ENCODE measurements around the gene METTL25.

Gene METTL25

DNA sequence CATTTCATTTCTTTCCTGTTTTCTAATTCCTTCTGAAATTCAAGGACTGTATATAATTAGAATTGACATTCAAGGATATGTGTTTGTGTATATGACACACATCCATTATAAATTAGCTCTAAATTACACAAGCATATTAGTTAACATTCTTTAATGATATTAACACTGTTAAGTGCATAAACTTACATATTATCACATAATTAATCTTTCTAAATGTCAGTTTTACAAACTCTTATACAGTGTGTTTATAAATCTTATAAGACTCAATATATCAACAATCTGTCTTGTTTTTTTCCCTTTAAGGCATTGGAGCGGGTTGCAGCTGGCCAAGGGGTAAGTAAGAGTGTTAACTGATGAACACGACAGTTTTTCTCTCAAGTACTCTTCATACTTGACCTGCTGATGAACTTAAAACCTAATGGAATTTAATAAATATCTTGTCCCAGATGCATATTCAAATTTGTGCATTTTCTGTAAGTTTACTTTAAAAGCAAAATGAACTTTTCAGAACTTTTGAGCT is 76.1 kb downstream of the METTL25 start:
- Histone ChIP-seq H4K20me1 (ENCODE audit: insufficient read depth, low read length) (no peaks in the 10 kb centered on the region), H3K4me1 (ENCODE audit: low read length) (peaks cover 6% of the 10 kb centered on the region), H2AFZ (ENCODE audit: low read depth, low read length) (no peak overlapping the region), H3K9me3 (ENCODE audit: insufficient read depth, low read length) (no peaks in the 10 kb centered on the region), H3K27ac (ENCODE audit: low read length) (no peak overlapping the region), H3K4me3 (ENCODE audit: low read length) (no peak overlapping the region), H3K27me3 (ENCODE audit: low read depth, low read length) (no peaks in the 10 kb centered on the region), H3K4me2 (ENCODE audit: low read length) (no peak overlapping the region), H3K36me3 (replicated peaks; ENCODE audit: low read depth, low read length) (no peaks in the 10 kb centered on the region), H3K9ac (ENCODE audit: low read length) (no peak overlapping the region), H3K79me2 (ENCODE audit: low read length) (no peaks in the 10 kb centered on the region)
- TF ChIP-seq CTCF (IDR thresholded peaks at IDR 0.05; ENCODE audit: low read depth, low read length) (no peak), EZH2phosphoT487 (IDR thresholded peaks at IDR 0.05; ENCODE audit: low read depth) (no peak)

GRCh38 chr12:82436354-82436753 is 78.0 kb downstream of the METTL25 start:
- Histone ChIP-seq H3K4me2 (ENCODE audit: low read length) (no peak overlapping the region), H3K4me1 (ENCODE audit: low read length) (peaks cover 12% of the 10 kb centered on the region), H4K20me1 (ENCODE audit: insufficient read depth, low read length) (no peaks in the 10 kb centered on the region), H3K9me3 (ENCODE audit: insufficient read depth, low read length) (no peaks in the 10 kb centered on the region), H3K79me2 (ENCODE audit: low read length) (no peaks in the 10 kb centered on the region), H2AFZ (ENCODE audit: low read depth, low read length) (no peak overlapping the region), H3K27me3 (ENCODE audit: low read depth, low read length) (no peaks in the 10 kb centered on the region), H3K4me3 (ENCODE audit: low read length) (no peak overlapping the region), H3K9ac (ENCODE audit: low read length) (no peak overlapping the region), H3K36me3 (replicated peaks; ENCODE audit: low read depth, low read length) (no peaks in the 10 kb centered on the region), H3K27ac (ENCODE audit: low read length) (no peak overlapping the region)
- TF ChIP-seq EZH2phosphoT487 (IDR thresholded peaks at IDR 0.05; ENCODE audit: low read depth), result no peak
- no peak for TF ChIP-seq CTCF (IDR thresholded peaks at IDR 0.05; ENCODE audit: low read depth, low read length)

DNA sequence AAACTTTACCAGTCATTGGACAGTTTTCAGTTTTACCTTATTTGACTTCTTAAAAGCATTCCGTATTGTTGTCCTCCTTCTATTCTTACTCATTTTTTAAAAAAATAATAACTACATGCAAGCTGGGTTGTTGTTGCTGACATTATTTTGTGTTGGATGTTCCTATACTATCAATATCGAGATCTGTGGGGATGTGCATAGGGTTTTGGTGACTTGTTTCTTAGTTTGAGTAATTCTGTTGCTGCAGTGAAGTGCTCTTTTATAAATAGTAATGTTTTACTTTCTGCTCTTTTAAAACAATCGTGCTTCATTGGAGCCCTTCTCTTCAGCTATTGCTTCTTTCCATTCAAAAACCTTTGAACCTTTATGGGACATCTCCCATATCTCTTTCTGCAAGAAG is 79.4 kb downstream of the METTL25 start:
- Histone ChIP-seq H3K79me2 (ENCODE audit: low read length) (no peaks in the 10 kb centered on the region), H3K4me3 (ENCODE audit: low read length) (no peak overlapping the region)

DNA sequence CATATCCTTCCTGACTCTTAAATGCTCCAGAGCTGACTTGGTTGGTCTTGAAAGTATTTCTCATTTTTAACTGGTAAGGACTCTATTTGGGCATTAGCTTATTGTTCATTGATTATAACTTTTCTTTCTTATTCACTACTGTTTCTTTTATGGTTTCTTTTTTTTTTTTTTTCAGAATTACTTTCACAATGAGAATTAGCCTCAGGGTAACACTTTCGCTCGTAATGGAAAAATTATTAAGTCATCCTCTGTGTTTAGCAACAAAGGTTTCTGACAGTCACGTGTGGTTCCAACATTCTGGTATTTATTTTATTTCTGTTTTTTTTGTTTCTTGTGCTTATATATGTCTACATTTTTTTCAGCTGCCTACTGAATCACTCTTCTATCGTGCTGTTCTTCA is 80.0 kb downstream of the METTL25 start:
- Histone ChIP-seq H3K27me3 (ENCODE audit: low read depth, low read length) (no peaks in the 10 kb centered on the region), H2AFZ (ENCODE audit: low read depth, low read length) (no peak overlapping the region)
- TF ChIP-seq EZH2phosphoT487 (IDR thresholded peaks at IDR 0.05; ENCODE audit: low read depth), result no peak
- no peak for TF ChIP-seq CTCF (IDR thresholded peaks at IDR 0.05; ENCODE audit: low read depth, low read length)

More for the DNA sequence above, 79.4 kb downstream of the METTL25 start:
- H3K36me3 ChIP-seq (replicated peaks; ENCODE audit: low read depth, low read length), result peaks cover 4% of the 10 kb centered on the region
- no peak overlapping the region for H2AFZ ChIP-seq (ENCODE audit: low read depth, low read length)
- H3K9me3 ChIP-seq (ENCODE audit: insufficient read depth, low read length), result no peaks in the 10 kb centered on the region
- no peak overlapping the region for H3K27ac ChIP-seq (ENCODE audit: low read length)
- H4K20me1 ChIP-seq (ENCODE audit: insufficient read depth, low read length), result no peaks in the 10 kb centered on the region
- no peak overlapping the region for H3K9ac ChIP-seq (ENCODE audit: low read length)
- no peaks in the 10 kb centered on the region for H3K27me3 ChIP-seq (ENCODE audit: low read depth, low read length)
- peak overlapping the region; percentile 13; the same call in 1 of the 2 replicates for H3K4me2 ChIP-seq (ENCODE audit: low read length)
- peaks cover 12% of the 10 kb centered on the region for H3K4me1 ChIP-seq (ENCODE audit: low read length)
- no peak for TF ChIP-seq CTCF (IDR thresholded peaks at IDR 0.05; ENCODE audit: low read depth, low read length)
- no peak for TF ChIP-seq EZH2phosphoT487 (IDR thresholded peaks at IDR 0.05; ENCODE audit: low read depth)

More for the DNA sequence above, 80.0 kb downstream of the METTL25 start:
- Histone ChIP-seq H3K4me2 (ENCODE audit: low read length) (peak overlapping the region; percentile 13; the same call in 1 of the 2 replicates), H3K4me1 (ENCODE audit: low read length) (peaks cover 12% of the 10 kb centered on the region), H3K27ac (ENCODE audit: low read length) (no peak overlapping the region), H3K4me3 (ENCODE audit: low read length) (no peak overlapping the region), H3K9me3 (ENCODE audit: insufficient read depth, low read length) (no peaks in the 10 kb centered on the region), H3K79me2 (ENCODE audit: low read length) (no peaks in the 10 kb centered on the region), H3K36me3 (replicated peaks; ENCODE audit: low read depth, low read length) (peaks cover 4% of the 10 kb centered on the region), H4K20me1 (ENCODE audit: insufficient read depth, low read length) (no peaks in the 10 kb centered on the region), H3K9ac (ENCODE audit: low read length) (no peak overlapping the region)

Measured in OCI-LY3 (cell line).